NK-92 treated with Interleukin-12 subunit alpha and Interleukin-12 subunit beta, amount 100 ng/mL, for 24 hours (cell line): ENCODE measurements around the gene ADD1.

Experiments used
- DNase-seq: peaks from one replicate; lab custom pipeline; 2025; lab: John Stamatoyannopoulos, UW

The ADD1 gene

DNA sequence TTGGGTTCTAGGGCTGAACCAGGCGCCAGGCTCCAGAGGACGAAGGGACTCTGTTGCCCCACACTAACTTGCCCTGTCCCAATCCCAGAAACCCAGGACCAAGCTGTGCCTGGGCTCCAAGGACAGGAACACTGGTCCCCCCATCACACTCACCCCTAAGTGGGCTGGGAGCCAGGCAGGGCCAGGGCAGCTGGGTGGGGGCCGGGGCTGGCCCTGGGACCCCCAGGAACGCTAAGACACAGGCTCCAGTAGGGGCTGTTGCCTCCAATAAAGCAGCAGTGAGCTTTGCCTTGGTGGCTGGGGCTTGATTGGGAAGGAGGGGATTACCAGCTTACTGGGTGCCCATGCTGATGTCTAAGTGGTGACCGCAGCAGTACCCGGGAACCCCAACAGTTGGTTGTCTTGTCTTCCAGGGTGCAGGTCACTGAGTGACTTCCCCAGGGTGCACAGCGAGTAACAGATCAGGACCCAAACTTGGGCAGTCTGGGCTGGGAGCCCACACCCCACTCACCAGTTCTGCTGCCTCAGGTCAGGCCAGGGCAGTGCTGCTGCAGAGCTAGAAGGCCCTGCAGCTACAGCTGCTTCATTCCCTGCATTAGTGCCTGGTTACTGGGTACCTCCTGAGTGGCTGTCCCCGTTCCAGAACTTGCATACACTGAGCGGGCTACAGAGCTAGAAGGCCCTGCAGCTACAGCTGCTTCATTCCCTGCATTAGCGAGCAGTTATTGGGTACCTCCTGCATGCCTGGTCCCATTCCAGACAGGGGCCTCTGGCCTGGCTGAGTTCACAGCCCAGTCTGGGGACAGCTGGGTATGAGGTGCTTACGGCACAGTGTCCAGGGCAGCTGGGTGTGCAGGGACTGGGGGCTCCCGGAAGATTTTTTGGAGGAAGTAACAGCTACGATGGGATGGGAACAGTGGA is 9.4 kb upstream of the ADD1 start:
- DNase-seq, result no peak

- DNase-seq, result no peak
Measured at GRCh38 chr4:2835978-2836377, 7.7 kb upstream of the ADD1 start.

DNA sequence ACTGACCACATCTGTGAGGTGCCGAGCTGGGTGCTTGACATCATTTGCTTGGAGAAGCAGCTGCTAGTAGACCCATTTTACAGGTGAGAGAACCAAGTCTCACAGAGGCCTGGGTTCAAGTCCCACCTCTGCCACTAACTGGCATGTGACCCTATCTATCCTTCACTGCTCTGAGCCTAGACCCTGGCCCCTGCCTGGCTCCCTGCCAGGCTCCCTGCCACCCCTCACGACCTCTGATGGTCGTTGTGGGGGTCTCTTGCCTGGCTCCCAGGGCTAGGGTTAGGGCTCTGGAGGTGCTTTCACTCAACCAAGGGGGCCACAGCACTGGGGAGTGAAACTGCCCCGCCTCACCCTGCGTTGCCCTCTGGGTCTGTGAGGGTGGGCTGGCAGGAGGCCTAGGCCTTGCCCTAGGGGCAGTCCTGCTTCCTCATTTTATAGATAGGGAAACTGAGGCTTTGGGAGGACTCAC is 7.2 kb upstream of the ADD1 start:
- no peak for DNase-seq

- no peak for DNase-seq
Measured at GRCh38 chr4:2837110-2837903, 6.3 kb upstream of the ADD1 start.

DNA sequence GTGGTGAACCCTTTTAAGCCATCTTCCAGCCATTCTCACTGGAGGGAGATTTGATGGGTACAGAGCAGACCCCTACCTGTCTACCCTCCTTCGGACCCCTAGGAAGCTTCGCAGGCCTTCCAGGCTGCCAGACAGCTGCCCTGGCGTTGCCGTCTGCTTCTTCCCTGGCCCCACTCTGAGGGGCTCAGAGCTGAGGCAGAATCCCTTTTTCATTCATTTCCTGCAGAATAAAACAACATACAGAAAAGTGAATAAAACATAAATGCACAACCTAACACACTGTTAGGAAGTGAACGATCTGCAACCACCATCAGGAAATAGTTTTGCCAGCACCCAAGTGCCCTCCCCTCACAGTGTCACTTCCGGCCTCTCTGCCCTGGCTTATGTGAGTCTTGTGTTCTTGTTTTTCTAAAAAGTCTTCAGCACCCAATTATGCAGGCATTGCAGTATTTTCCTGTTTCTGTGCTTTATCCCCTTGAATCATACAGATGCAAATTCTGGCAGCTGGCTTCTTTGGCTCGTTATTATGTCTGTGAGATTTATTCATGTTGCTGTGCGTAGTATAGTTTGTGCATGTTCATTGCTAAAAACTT is 5.6 kb upstream of the ADD1 start:
- peak; percentile 50 for DNase-seq

DNA sequence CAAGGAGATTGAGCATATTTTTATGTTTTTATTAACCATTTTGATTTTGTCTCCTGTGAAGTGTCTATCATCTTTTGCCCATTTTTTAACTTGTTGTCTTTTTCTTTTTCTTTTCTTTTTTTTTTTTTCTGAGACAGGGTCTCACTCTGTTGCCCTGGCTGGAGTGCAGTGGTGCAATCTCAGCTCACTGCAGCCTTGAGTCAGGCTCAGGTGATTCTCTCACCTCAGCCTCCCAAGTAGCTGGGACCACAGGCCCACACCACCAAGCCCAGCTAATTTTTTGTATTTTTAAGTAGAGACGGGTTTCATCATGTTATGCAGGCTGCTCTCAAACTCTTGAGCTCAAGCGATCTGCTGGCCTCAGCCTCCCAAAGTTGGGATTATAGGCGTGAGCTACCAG is 4.6 kb upstream of the ADD1 start:
- no peak for DNase-seq

DNA sequence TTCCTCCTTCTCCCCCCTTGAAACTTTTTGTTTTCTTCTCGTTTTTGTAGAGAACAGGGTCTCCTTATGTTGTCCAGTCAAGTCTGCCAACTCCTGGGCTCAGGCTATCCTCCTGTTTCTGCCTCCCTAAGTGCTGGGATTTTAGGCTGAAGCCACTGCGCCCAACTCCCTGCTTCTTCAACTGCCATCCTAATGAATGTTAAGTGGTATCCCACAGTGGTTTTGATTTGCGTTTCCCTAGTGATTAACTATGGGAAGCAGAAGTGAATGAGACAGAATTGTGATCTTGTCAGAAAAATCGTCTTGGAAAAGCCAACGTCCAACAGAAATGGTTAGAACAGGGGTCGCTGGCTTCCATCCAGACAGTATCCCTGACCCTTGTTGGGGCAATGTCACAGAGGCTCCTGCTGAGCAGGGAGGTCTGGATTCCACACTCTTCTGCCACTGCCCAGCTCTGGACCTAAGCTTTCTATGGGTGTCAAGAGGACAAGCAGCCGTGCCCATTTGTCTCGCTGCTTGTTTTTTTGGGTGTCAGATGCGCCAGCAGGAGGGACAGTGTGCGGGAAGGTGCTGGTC is 869 bp upstream of the ADD1 start:
- DNase-seq, result no peak

DNA sequence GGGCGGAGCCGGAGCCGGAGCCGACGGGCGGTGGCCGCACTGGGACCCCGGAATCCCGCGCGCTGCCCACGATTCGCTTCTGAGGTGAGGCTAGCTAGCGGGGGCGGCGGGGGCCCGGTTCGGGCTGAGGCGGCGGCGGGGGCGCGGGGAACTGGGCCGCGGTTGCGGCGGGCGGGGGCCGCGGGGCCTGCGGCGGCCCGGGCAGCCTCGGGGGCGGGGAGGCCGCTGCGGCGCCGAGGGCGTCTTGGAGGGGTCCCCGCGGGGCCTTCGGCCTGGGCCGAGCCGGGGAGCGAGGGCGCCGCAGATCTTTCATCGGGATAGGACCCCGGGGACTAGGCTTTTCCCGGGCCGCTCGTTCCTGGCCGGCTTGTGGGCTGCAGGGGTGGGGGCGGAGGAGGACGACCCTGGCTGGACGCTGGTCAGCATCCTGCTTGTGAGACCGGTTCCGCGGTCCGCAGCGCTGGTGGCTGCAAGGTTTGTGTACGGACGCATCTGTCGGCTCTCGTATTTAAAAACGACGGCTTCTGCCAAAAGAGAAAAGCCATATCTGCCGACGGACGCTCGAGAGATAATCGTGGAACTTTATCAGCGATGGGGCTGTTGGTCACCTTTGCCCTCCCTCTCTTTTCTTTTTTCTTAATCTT is 419 bp downstream of the ADD1 start:
- DNase-seq, result no peak

DNA sequence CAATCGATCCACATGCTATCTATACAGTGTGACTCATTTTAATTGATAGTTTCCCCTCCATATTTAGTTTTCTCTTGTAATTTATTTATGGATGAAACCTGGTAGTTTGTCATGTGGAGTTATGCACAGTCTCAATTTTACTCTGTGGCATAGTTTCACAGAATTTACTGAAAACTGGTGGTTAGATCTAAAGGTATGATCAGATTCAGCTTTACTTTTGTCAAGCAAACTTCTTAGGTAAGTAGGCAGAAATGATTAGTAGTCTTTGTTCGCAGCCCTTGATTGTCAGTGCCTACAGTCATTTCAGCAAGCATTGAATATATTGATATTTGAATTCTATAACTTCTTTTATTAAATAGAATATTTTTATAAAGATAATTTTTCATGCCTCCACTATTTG is 2.5 kb downstream of the ADD1 start:
- DNase-seq, result no peak

- DNase-seq, result no peak
Measured at GRCh38 chr4:2847302-2847871, 3.7 kb downstream of the ADD1 start.

DNA sequence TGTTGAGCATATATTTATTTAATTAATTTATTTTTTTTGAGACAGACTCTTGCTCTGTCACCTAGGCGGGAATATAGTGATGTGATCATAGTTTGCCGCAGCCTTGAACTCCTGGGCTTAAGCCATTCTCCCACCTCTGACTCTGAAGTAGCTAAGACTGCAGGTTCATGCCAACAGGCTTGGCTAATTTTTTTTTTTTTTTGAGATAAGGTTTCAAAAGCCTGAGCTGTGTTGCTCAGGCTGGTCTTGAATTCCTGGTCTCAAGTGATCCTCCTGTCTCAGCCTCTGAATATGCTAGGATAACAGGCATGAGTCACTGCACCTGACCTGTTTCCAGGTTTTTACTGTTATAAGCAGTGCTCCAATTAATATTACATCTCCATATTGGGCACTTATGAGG is 4.8 kb downstream of the ADD1 start:
- no peak for DNase-seq

DNA sequence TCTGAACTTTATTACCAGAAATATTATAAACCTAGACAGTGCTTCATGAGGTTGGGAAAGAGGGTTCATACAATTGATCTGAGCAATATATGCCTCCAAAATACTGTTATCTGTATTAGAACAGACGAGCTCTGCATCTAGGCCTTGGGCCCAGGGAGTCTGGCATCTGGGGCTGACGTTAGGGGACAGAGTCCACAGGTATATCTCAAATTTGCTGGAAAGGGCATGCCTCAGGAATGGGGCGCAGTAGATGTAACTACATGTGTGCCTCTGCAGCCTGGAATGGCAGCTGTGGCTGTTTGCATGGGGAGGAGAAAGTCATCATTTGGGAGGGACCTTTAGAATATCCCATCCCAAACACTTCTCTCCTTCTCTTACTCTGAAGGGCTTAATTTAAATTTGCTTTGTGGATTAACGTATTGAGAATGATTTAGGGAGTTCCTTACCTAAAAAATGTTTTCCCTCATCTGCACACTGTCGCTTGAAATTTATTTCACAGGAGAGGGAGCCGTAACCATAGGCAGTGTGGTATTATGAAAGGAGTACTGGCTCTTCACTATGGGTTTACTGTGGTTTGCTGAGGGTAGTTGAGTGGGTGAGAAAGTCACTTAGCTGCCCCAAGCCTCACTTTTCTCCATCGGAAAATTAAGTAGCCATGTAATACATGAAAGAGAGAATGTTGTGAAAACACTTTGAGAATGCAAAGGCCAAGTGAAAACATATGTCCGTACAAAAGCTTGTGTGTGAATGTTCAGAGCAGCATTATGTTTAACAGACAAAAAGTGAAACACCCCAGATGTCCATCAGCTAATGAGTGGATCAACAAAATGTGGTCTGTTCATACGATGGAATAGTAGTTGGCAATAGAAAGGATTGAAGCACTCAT is 5.9 kb downstream of the ADD1 start:
- DNase-seq, result no peak

DNA sequence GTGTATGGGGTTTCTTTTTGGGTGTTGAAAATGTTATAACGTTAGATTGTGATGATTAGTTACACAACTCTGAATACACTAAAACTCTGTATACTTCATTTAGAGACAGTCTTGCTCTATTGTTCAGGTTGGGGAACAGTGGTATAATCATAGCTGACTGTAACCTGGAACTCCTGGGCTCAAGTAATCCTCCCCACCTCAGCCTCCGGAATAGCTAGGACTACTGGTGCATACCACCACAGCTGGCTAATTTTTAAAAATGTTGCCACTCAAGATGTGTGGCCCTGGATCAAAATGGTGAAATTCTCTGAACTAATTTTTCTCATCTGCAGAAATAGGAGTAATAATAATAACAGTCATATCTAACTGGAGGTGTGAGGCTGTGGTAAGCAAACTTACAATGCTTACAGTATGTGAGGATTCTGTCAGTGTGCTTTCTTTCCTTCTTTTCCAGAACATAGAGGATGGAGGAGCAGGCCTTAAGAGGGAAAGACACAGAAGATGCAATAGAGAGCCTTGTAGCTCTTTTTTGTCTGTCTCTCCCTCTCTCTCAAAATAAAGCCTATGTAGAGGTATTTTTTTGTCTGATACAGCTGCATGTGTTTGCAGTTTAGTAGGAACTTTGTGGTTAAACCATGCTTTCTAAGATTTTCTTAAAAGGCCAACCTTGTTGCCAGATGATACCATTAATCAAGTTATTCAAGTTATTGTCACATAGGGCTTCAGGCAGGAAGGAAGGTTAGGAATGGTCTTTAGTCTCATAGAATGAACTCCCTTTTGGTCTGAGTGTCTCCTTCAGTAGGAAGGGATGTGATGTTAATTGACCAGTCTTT is 7.5 kb downstream of the ADD1 start:
- DNase-seq, result no peak

GRCh38 chr4:2852481-2852921 is 8.9 kb downstream of the ADD1 start:
- no peak for DNase-seq

GRCh38 chr4:2855584-2855983 is 11.9 kb downstream of the ADD1 start:
- no peak for DNase-seq

DNA sequence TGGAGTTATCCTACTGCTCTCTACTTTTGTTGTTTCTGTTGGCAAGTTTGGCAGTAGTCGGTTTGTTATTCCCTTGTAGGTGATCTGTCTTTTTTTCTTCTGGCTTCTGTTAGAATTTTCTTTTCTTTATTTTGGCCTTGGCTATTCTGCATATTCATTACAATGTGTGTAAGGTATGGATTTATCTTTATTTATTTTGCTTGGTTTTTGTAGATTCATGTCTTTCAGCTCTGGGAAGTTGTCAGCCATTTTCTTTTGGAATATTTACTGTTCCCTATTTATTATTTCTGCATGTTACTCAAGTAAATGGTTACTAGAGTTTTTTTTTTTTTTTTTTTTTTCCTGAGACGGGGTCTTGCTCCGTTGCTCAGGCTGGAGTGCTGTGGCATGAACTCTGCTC is 12.6 kb downstream of the ADD1 start:
- DNase-seq, result no peak

DNA sequence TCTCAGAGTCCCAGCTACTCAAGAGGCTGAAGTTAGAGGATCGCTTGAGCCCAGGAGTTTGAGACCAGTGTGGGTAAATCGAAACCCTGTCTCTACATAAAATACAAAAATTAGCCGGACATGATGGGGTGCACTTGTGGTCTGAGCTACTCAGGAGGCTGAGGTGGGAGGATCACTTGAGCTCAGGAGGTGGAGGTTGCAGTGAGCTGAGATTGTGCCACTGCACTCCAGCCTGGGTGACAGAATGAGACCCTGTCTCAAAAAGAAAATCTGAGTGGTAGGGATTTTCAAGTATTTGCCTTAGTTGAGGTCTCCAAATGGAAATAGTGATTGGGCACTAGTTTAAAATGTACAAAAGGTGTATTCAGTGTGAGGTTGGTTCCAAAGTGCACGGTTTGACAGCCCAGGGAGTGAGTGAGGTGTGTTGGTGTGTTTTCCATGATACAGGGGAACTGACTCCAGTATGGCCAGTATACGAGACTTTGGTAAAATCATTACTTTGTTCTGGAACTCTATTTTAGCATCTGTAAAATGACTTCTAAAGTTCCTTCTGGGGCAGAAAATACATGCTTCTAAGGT is 13.8 kb downstream of the ADD1 start:
- no peak for DNase-seq

DNA sequence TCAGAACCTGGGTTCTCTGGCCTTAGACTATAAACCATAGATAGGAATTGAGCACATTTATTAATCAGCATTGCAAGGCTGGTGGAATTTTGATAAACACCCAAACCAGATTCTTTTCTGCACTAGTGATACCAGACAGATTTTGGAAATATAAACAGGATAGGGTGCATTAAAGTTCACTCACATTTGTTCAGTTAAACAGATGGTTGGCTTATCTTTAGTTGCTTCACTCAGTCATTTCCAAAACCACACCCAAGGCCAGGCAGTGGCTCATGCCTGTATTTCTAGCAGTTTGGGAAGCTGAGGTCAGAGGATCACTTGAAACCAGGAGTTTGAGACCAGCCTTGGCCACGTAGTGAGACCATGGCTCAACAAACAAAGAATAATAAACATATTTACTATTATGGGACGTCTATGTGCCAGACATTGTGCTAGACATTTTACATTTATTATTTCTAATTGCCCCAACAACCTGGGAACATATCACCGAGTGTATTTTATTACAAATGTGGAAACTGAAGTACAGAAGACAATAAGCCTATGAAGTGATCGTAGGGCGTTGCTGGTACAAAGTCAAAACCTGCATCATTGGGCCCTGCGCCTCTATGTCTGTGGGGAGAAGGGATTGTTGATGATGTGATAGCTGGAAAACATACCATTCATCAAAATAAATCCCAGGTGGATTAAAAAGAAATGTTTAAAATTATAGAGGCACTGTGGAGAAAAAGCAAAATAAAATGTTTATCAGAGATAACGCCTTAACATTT is 15.0 kb downstream of the ADD1 start:
- DNase-seq, result no peak
